Panc1 (cell line): ENCODE results near the gene MARCHF3. TPM values are rescaled to one million over a fixed set of nuclear protein-coding genes. Genes with fewer than 3 reads are reported as not detected.

Source experiments
- ATAC-seq: fragments of 200-7000 bp; cut with Tn5 transposase; 2 replicates; pipeline ENCODE4 v1.9.1; 2020; ENCODE audit warnings: mild to moderate bottlenecking, moderate library complexity
- BruUV-seq: library from RNA; stranded (reverse); fragments of 400-500 nt; replicated peaks from 2 replicates; lab custom pipeline; 2021; lab: Mats Ljungman, UMichigan
- CTCF ChIA-PET: fragments of 300-600 bp; sonication (Branson Sonifier 250); formaldehyde crosslinking; loops from one replicate; lab custom pipeline; 2022; ENCODE audit warnings: antibody characterized with exemption; lab: Charles Lee
- POLR2A ChIA-PET: fragments of 300-600 bp; sonication (Branson Sonifier 250); formaldehyde crosslinking; loops from one replicate; lab custom pipeline; 2022; ENCODE audit warnings: antibody characterized with exemption; lab: Charles Lee
- DNase-seq: peaks from one replicate; pipeline ENCODE4 v3.0.0-alpha.2; 2010; ENCODE audit warnings: low read depth, low spot score
- H3K27ac ChIP-seq: 2 replicates; pipeline ENCODE4 v1.5.1; 2011; ENCODE audit warnings: mild to moderate bottlenecking, low read length, inconsistent platforms
- H3K27me3 ChIP-seq: fragments of 200-500 bp; sonication (Bioruptor generic); 2 replicates; pipeline ENCODE4 v1.6.0; 2014; ENCODE audit warnings: low read length, inconsistent platforms; ENCODE audit not compliant: control insufficient read depth, insufficient read depth
- H3K36me3 ChIP-seq: fragments of 200-500 bp; sonication (Bioruptor generic); 2 replicates; pipeline ENCODE4 v1.5.1; 2014; ENCODE audit warnings: inconsistent platforms, mild to moderate bottlenecking, low read length, moderate library complexity; ENCODE audit not compliant: control insufficient read depth, insufficient read depth
- H3K4me1 ChIP-seq: 2 replicates; pipeline ENCODE4 v1.5.1; 2011; ENCODE audit warnings: inconsistent platforms, mild to moderate bottlenecking, low read length, moderate library complexity; ENCODE audit not compliant: control insufficient read depth, insufficient read depth
- H3K4me3 ChIP-seq, 2 experiments: 2 replicates each; pipeline ENCODE4 v1.5.1; 2011 to 2012; ENCODE audit warnings: low read depth in 2 of 2, low read length in 2 of 2, mild to moderate bottlenecking in 2 of 2, inconsistent platforms in 1 of 2, moderate library complexity in 1 of 2
- H3K9me3 ChIP-seq: fragments of 200-500 bp; sonication (Bioruptor generic); 2 replicates; pipeline ENCODE4 v1.5.1; 2014; ENCODE audit warnings: low read depth, mild to moderate bottlenecking, inconsistent platforms, low read length, moderate library complexity; ENCODE audit not compliant: control insufficient read depth, insufficient read depth
- CTCF ChIP-seq: fragments of 450-650 bp; IDR thresholded peaks from 2 replicates; pipeline ENCODE4 v1.5.1; 2017; ENCODE audit warnings: mild to moderate bottlenecking
- POLR2AphosphoS5 ChIP-seq: IDR thresholded peaks from 2 replicates; pipeline ENCODE4 v1.6.1; 2012; ENCODE audit warnings: mild to moderate bottlenecking, low read depth, low read length, moderate library complexity
- REST ChIP-seq, 2 experiments: IDR thresholded peaks; 2 replicates each; pipeline ENCODE4 v1.6.1; 2011 to 2012; ENCODE audit warnings: low read depth in 2 of 2, control low read depth in 1 of 2, low read length in 1 of 2, mild to moderate bottlenecking in 1 of 2, moderate library complexity in 1 of 2; ENCODE audit not compliant: insufficient read depth in 1 of 2
- SIN3A ChIP-seq: IDR thresholded peaks from 2 replicates; pipeline ENCODE4 v1.6.1; 2012; ENCODE audit warnings: low read depth, mild to moderate bottlenecking, low read length, moderate library complexity, borderline replicate concordance; ENCODE audit not compliant: insufficient read depth
- TCF7L2 ChIP-seq: IDR thresholded peaks from 2 replicates; pipeline ENCODE4 v1.6.1; 2011; ENCODE audit warnings: mild to moderate bottlenecking, low read depth, low read length, inconsistent platforms
- in situ Hi-C: cut with HindIII; loops from 2 replicates; pipeline ENCODE4 v1.10.0; 2016; ENCODE audit warnings: low sequenced_read_pairs, low pct_unique_long_range_greater_than_20kb
- intact Hi-C: fragments of 100-400 bp; cut with micrococcal nuclease; formaldehyde crosslinking; loops from one replicate; pipeline ENCODE4 v1.10.0; 2022; ENCODE audit not compliant: unreplicated experiment
- total RNA-seq: library from RNA; stranded (reverse); gene quantifications from one replicate; pipeline ENCODE4 v1.2.1, GENCODE V29; 2021; ENCODE audit not compliant: unreplicated experiment

Gene MARCHF3
- total RNA-seq, 1 experiment from 2014 or later, result 3.0 TPM

- Histone ChIP-seq H3K9me3 (no peaks in the 10 kb centered on the region), H3K27me3 (no peaks in the 10 kb centered on the region; the same call in 1 of the 2 replicates), H3K27ac (no peak overlapping the region), H3K4me3 (no peak overlapping the region), H3K36me3 (no peaks in the 10 kb centered on the region), H3K4me1 (no peaks in the 10 kb centered on the region; the same call in 1 of the 2 replicates)
- BruUV-seq, result no TSS peak
- in situ Hi-C loops (no loop called here), intact Hi-C loops (no loop called here)
- ATAC-seq (no peak), DNase-seq (no peak)
- TF ChIP-seq SIN3A (no peak), CTCF (no peak), TCF7L2 (no peak), POLR2AphosphoS5 (no peak), REST (IDR thresholded peaks at IDR 0.05; ENCODE audit: insufficient read depth in 1 of 2, low read depth in 2 of 2, low read length in 1 of 2) (no peak)
- ChIA-PET POLR2A (no interaction called here), CTCF (no interaction called here)
Measured at GRCh38 chr5:127025467-127025866, 4.9 kb downstream of the MARCHF3 start.

- CTCF ChIA-PET, result no interaction called here
- no TSS peak for BruUV-seq
- intact Hi-C loops, result no loop called here
Measured at GRCh38 chr5:127024821-127025220, 5.5 kb downstream of the MARCHF3 start.

More at GRCh38 chr5:127024821-127025220, 5.5 kb downstream of the MARCHF3 start:
- Histone ChIP-seq H3K4me3 (no peak overlapping the region), H3K27me3 (no peaks in the 10 kb centered on the region; the same call in 1 of the 2 replicates), H3K9me3 (no peaks in the 10 kb centered on the region), H3K27ac (no peak overlapping the region), H3K36me3 (no peaks in the 10 kb centered on the region), H3K4me1 (no peaks in the 10 kb centered on the region; the same call in 1 of the 2 replicates)
- in situ Hi-C loops, result no loop called here
- POLR2A ChIA-PET, result no interaction called here
- TF ChIP-seq SIN3A, result no peak
- TF ChIP-seq TCF7L2, result no peak
- no peak for TF ChIP-seq REST (IDR thresholded peaks at IDR 0.05; ENCODE audit: insufficient read depth in 1 of 2, low read depth in 2 of 2, low read length in 1 of 2)
- no peak for TF ChIP-seq POLR2AphosphoS5
- TF ChIP-seq CTCF, result no peak
- no peak for ATAC-seq
- no peak for DNase-seq
